HG03342 (cell line): ENCODE data around the gene BOC.

Experiments used
- ATAC-seq: cut with Tn5 transposase; IDR thresholded peaks from one replicate; pipeline ENCODE4 v1.9.1; 2021; ENCODE audit warnings: mild to moderate bottlenecking, moderate library complexity; ENCODE audit not compliant: unreplicated experiment

Gene BOC

DNA sequence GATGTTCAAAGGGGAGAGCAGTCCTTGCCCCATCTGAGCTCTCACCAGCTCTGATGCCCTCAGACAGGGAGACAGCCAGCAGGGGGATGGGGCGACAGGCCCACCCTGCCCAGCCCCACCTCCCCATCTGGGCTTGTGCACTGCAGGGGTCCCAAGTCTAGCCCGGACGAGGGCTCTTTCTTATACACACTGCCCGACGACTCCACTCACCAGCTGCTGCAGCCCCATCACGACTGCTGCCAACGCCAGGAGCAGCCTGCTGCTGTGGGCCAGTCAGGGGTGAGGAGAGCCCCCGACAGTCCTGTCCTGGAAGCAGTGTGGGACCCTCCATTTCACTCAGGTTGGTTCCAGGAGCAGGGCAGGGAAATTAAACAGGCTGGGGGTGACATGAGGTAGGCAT is 73.9 kb downstream of the BOC start:
- ATAC-seq: no peak

DNA sequence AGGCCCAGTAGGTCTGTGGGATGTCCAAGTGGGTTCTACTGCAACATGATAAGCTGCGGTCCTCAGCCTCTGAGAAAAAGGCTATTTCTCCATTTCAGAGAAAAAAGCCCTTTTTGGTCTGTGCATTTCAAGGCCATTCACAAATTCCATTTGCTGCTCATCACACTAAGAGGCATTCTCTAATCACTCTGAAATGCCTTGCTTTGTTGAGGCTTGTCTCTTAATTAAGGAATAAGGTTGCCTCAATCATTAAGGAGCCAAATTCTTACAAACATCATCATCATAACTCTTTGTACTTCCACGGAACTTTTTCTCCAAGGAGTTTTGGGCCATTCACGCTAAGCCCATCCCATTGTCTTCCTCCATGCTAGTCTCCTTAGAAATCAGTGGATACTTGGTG is 74.4 kb downstream of the BOC start:
- ATAC-seq: no peak

DNA sequence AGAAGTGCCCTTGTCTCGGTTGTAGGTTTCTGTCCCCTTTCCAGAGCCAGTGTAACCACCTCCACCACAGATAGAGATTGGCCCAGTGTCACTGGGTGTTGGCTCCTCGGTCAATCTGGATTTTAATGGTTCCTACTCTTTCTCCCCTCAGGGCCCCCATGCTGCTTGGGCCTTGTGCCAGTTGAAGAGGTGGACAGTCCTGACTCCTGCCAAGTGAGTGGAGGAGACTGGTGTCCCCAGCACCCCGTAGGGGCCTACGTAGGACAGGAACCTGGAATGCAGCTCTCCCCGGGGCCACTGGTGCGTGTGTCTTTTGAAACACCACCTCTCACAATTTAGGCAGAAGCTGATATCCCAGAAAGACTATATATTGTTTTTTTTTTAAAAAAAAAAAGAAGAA is 75.2 kb downstream of the BOC start:
- no peak for ATAC-seq

DNA sequence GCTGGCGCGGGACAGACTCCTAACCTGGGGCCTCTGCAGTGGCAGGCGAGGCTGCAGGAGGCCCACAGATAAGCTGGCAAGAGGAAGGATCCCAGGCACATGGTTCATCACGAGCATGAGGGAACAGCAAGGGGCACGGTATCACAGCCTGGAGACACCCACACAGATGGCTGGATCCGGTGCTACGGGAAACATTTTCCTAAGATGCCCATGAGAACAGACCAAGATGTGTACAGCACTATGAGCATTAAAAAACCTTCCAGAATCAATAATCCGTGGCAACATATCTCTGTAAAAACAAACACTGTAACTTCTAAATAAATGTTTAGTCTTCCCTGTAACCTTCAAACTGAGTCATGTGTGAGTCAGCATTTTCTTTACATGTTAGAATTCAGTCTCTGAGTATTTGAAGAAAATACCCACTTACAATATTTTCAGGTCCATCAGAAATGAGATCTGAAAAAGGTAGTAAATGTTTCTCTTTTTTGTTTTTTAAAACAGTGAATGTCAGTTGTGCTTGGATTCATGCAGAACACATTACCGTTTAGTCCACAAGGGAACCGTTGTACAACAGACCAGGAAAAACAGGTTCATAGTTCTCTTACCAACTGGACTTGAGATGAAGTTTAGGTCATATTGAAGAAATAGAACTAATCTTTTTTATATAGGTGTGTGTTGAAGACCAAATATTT is 75.9 kb downstream of the BOC start:
- no peak for ATAC-seq

DNA sequence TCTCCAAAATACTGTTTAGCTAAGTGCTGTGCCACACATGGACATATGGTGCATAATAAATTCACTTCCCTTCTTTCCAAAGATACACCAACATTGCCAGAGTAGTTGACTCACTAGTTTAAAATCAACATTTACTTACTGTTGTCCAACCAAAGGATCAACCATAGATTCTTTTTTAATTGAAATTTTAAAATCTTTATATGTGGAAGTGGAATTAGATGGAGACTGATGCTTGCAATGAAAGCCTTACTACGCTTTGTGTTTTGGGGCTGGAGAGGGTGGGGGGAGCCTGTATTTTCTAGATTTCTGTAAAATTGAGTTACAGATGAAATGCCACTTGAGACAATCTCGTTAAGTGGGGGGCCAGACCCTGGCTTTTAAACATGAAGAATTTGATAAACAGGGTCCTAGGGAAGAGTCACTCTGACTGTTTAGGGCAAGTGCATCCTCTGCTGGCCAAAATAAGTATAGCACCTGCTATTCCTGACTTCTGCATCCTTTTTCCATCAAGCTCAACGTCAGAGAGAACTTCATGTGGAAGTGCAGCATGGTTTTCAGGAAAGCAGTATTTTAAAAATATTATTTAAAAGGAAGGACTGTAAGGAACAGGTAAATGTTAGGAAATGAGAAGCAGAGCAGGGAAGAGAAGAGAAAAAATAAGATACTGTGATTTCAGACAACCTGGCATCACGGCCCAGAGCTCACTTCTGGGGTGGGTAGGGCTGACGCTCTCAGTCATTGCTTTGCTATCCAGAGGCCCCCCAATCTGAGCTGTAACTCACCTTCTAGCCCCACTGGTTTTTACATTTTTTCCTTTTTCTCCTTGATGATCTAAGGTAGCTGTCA is 76.7 kb downstream of the BOC start:
- ATAC-seq: no peak

DNA sequence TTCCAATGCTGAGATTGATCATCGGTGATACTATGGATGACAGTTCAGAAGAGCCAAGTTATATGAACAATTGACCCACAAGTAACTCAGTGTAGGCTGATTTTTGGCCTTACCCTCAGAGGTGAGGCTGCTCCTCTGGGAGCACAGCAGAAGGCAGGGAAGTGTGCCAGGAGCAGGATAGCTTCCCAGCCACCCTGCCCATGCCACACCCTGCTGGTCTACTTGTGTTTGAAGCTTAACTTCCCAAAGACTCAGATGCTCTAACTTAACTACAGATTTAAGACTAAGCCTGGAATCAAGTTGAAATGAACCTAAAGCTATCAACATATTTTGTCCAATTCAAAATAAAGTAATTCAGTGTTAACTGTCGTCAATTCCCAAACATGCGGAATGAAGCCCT is 77.5 kb downstream of the BOC start:
- ATAC-seq: no peak

DNA sequence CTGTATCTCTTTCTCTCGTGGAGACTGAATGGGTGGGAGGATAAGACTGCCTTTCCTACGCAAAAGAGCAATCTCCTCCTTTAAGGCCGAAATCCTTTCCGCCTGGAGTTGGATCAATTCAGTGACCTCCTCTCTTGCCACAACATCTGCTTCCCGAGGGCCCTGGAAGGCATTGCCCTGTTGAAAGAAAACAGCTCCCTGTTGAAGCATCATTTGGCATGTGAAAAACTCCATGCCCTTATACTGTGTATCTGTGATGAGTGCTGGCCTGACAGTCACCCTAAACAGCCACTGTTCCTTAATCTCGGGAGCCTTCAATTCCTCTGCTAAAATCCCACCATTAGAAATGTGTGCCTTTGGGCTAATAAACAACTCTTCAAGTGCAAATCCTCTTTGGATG is 80.2 kb downstream of the BOC start:
- ATAC-seq: no peak

DNA sequence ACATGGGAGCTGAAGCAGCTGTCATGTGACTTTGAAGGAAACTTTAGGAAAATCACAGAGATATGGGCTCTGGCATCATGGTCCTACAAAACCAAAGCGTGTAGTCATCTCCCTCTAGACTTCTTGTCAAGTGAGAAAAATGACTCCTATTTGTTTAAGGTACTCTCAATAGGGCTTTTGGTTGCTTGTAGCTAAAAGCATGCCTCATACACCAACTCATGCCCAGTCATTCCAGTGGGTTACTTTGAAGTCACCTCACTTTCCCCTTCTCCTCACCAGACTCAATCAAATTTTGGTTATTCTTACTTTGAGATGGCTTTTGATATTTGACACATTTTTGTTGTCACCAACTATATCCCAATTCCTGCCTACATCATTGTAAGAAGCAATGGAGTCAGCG is 81.6 kb downstream of the BOC start:
- ATAC-seq: no peak

DNA sequence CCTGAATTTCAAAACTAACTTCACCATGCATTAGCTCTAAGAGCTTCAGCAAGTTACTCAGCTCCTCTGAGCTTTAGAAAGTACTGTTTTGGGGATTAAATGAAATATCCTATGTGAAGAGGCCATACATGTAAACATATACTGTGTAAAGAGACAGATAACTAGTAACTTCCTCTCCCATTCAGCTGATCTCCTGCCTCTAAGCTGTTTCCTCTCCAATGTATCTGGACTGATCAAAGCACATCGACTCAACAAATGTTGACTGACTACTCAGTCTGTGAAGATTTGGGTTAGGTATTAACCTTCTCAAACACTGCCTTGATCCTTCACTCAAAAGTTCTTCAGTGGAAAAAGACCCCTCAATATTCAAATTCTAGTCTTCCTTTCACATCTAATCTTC is 82.0 kb downstream of the BOC start:
- no peak for ATAC-seq

DNA sequence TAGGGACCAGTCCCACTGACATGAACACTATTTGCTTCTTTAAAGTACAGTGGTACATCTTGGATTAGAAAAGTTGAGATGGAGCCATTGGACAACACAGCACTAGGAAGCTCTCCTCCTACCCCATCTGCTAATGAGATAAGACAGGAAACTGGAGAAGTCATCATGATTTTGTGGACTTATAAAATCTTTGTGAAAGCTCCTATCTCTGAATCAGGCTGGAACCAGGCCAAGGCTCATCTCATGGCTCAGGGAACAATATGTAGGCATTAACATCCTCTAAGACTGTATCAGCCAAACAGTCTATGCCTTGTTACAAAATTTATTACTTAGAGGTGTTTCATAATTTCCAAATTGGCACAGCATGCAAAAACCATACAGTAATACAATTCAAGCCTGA is 84.1 kb downstream of the BOC start:
- ATAC-seq: no peak

DNA sequence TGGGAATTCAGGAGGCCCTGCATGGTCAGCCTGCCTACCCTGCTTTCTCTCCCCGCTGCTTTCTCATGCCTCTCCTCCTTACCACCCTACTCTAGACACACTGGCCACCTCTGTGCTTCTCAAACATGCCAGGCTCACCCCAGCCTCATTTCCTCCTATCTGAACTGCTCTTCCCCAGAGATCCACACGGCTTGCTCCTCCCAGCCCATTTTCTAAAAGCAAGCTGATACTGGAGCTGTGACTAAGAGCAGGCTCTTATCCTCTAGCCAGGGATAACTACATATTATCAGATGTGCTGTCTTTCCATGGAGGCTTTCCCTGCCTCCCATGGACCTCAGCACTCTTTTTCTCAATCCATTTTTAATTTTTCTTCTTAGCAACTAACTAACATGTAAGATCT is 85.9 kb downstream of the BOC start:
- no peak for ATAC-seq

DNA sequence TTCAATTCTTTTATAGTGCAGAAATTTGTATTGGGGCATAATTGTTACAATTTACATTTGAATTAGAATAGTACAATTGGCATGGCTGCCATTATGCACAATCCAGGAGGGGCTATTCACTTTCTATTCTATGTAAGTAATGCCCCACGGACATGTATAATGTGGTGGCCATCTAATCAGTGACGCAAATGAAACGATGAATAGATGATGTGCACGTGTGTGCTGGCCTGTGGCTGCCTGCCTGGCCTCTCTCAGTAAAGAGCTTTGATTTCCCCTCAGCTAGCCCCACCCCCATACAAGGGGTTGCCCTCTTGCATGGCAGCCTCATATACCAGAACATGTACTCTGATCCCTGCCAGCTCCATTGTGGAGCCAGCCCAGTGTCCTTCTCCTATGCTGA is 86.5 kb downstream of the BOC start:
- no peak for ATAC-seq

DNA sequence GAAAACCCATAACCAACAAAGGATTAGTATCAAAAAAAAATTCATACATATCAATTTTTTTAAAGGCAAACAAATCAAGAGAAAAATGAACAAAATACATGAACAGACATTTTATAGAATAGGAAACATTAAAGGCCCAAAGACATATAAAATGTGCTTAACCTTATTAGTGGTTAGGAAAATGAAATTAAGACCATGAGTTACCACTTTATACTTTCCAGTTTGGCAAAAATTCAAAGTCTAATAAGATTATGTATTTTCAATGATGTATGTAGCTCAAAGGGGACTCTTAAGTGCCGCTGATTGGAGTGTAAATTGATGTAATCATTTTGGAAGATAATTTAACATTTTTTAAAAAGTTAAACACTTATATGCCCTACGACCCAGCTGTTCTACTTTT is 89.2 kb downstream of the BOC start:
- ATAC-seq: no peak

DNA sequence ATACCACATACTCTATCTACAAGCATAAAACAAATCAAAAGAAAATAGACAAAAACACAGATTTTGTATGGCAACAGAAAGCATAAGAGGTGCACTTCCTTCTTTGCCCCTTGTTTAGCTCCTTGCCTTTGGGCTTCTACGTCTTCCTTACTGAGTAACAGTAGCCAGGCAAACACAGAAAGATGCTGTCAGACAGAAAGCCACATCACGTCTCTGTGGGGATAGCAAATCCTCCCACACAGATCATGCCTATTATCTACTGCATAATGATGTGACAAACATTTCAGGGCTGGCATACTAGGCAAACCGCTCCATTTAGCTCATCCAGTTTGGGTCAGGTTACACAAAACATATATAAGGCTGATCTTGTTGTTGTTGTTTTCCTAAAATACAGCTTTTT is 92.7 kb downstream of the BOC start:
- ATAC-seq: no peak

DNA sequence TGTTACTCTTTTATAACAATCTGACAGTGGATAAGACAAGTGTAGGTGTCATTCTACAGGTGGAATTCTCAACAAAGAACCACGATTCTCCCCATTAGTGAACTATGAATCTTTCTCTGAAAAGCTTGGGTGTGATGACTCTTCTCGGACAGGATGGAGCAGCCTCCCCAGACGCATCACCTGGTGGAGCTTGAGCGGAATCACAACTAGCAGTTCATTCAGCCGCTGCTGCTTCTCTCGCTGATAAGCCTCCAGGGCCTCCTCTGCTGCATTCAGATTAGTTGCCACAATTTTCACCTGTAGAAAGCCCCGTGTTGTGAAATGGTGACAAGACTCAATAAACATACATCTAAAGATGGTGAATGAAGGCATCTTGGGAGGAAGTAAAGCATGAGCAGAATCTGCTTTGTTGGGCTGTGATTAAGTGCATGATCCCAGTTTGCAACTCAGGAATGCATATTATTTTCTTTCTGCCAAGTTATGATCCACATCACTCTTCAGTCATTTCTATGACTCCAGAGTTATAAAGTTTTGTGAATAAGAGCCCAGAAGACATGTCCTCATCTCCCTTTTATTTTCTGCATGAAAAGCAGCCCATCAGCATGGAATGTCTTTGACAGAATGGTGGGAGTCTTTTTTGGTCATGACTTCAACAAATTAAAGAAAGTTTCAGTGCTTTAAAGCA is 93.6 kb downstream of the BOC start:
- ATAC-seq: no peak

DNA sequence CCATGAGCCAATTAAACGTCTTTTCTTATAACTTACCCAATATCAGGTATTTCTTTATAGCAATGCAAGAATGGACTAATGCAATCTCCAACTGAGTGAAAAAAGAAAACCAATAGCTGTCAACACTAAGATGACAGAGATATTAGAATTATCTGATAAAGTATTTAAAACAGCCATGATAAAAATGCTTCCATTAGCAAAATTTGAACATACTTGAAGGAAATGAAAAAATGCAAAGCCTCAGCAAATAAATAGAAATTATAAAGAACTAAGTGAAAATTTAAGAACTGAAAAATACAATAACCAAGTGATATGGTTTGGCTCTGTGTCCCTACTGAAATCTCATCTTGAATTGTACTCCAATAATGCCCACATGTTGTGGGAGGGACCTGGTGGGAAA is 99.6 kb downstream of the BOC start:
- no peak for ATAC-seq

DNA sequence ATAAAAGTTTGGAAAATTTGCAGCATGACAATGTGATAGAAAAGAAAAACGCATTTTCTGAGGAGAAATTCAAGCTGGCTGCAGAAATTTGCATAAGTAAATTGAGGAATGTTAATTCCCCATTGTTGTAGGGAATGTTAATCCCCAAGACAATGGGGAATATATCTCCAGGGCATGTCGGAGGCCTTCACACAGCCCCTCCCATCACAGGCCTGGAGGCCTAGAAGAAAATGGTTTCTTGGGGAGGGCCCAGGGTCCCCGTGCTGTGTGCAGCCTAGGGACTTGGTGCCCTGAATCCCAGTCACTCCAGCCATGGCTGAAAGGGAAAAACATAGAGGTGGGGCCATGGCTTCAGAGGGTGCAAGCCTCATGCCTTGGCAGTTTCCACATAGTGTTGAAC is 101.1 kb downstream of the BOC start:
- ATAC-seq: no peak

DNA sequence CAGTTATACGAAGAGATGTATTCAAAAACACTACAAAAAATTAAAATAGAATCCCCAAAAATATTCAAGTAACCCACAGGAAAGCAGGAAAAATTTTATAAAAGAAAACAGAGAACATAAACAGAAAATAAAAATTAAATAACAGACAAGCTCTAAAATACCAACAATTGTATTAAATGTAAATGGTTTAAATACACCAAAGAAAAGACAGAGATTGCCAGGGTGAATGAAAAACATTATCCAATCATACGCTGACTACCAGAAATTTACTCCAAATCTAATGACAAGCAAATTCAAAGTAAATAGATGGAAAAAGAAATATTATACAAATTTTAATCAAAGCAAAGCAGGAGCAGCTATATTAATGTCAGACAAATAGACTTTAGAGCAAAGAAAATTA is 103.6 kb downstream of the BOC start:
- no peak for ATAC-seq

DNA sequence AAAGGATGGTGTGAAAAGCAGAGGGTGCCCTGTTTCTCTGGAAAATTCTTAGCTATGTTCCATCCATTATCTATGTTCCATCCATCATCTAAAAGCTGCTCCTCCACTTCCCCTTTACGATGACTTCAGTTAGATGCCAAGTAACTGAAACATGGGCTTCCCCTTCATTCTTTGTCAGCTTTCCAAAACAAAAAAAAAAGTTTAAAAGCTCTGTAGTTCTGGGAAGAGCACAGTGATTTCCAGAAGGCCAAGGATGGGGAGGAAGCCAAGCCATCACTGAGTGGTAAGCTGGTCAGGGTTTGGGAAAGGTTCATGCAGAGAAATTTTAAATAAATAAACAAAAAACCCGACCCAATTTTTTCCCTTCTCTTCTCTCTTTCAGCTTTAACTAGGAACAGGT is 118.4 kb downstream of the BOC start:
- ATAC-seq: no peak

DNA sequence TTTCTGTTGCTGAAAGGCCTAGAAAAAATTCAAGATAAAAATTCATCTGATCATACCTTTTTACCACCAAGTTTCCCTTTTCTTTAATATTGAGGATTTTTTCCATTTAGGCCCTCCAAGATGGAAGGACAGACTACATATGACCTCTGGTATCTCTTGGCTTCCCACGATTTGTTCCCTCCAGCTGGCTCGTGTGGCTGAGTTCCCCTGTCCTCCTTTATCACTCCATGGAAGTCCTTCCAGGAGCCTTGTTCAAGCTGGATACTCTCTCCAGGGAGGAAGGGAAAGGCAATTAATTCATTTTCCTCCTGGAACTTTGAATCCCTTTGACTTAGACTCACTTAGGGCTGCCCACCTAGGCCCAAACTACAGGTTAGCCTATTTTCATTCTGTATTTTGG is 119.4 kb downstream of the BOC start:
- ATAC-seq: no peak

DNA sequence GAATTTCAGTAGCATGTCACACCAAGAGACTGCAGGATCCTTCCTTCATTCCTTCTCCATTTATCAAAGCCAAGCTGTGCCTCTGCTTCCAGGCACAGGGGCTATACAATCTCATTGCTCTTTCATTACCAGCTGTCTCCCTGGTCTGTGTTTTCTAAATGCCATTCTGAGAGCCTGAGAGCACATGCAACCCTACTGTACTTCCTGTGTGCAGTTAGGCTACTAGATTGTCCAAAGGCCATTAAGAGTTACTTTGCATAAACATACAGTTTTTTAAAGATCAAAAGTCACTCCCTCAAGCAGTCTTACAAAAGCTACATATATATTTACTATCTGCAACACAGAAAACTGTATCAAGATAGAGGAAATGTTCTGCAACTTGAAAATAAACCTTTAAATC is 119.8 kb downstream of the BOC start:
- no peak for ATAC-seq
